CD4-positive, alpha-beta T cell treated with Interleukin-15 for 1 hour (primary cell): ENCODE measurements around the gene PLEKHM2.
A peak's percentile ranks its signal among the peaks of the same experiment; 100 is the strongest.
"Not testable (repeated sequence)": the region's sequence is repeated elsewhere in the genome, so short reads cannot be mapped to it uniquely, and the experiment has no call there.

Experiments used
- DNase-seq: peaks from one replicate; pipeline ENCODE4 v3.0.0-alpha.2; 2020

Gene PLEKHM2

DNA sequence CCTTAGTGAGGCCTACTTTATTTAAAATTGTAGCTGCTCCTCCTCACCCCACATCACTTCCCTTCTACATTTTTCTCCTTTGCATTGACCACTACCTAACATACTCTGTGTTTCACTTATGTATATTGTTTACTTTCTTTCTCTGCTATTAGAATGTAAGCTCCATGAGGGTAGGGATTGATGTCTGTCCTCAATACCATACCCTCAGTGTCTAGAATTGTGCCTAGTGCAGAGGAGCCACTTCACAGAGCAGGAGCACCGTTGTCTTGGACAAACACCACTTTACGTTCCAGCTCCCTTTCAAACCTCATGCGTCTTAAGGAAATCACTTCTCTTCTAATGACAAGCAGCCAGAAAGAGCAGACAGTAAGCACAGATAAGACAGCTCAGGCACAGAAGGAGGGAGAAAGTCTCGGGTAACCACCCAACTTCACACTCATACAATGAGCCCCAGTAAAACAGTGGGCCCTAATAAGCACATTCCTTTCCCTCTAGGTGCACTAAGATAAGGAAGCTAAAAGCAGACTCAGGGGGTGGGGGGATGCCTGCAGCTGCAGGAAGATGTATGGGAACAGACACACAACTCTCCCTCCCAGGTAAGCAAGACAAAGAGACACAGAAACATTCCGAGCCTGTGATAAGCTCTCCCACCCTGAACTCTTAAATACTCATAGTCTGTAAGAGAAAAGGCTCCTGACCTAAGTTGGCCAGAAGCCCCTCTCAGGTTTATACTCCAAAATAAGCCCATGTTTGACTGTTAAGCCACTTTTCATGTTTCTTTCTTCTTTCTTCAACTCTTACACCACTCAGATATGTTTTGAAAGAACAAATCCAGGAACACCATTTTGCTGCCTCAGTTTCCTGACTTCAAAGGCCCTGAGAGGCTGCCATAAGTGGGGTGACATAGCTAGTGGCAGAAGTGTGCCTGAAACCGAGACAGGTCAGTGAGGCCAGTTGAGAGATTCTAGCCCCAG, 7.1 kb upstream of the PLEKHM2 start:
- no peak for DNase-seq

DNA sequence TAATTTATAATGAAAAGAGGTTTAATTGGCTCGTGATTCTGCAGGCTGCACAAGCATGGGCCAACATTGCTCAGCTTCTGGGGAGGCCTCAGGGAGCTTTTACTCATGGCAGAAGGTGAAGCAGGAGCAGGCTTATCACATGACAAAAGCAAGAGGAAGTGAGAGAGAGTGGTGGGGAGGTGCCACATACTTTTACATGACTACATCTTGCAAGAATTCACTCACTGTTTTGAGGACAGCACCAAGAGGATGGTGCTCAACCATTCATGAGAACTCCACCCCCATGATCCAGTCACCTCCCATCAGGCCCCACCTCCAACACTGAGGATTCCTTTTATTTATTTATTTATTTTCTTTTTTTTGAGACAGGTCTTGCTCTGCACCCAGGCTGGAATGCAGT, 5.5 kb upstream of the PLEKHM2 start:
- peak; percentile 31 for DNase-seq

DNA sequence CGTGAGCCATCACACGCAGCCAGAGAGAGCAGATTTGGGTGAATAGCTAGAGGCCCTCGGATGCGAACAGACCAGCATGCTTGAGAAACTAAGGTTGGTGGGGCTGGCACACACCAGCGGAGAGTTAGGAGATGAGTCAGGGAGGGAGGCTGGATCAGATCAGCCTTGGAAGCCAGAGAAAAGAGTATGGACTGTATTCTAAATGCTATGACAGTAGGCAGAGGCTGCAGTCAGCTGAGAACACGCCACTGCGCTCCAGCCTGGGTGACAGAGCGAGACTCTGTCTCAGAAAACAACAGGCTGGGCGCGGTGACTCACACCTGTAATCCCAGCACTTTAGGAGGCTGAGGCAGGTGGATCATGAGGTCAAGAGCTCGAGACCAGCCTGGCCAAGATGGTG, 4.0 kb upstream of the PLEKHM2 start:
- DNase-seq = no peak

DNA sequence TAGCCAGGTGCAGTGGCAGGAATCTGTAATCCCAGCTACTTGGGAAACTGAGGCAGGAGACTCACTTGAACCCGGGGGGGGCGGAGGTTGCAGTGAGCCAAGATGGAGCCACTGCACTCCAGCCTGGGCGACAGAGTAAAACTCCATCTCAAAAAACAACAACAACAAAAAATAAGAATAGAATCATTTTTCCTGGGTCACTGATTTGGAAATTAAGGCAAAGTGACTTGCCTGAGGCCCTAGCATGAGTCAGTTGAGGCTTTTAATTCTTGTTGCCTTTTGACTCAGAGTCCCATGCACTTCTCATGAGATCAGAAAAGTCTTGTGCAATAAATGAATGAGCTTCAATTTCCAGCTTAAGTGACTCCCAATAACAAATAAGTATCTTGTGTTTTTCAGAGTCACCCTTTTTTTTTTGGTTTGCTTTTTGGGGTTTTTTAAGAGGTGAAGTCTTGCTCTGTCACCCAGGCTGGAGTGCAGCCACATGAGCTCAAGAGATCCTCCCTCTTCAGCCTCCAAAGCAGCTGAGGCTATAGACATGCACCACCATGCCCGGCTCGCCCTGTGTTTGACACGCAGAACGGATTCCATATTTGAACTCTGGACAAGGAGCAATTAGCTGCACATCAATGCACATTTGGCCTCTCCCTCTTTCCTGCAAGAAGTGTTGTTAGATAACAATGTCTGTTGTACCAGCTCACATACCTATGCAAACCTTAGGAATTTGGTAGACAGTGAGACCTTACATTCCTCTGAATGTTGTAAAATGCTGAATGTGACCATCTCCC, 3.4 kb upstream of the PLEKHM2 start:
- DNase-seq = no peak

DNA sequence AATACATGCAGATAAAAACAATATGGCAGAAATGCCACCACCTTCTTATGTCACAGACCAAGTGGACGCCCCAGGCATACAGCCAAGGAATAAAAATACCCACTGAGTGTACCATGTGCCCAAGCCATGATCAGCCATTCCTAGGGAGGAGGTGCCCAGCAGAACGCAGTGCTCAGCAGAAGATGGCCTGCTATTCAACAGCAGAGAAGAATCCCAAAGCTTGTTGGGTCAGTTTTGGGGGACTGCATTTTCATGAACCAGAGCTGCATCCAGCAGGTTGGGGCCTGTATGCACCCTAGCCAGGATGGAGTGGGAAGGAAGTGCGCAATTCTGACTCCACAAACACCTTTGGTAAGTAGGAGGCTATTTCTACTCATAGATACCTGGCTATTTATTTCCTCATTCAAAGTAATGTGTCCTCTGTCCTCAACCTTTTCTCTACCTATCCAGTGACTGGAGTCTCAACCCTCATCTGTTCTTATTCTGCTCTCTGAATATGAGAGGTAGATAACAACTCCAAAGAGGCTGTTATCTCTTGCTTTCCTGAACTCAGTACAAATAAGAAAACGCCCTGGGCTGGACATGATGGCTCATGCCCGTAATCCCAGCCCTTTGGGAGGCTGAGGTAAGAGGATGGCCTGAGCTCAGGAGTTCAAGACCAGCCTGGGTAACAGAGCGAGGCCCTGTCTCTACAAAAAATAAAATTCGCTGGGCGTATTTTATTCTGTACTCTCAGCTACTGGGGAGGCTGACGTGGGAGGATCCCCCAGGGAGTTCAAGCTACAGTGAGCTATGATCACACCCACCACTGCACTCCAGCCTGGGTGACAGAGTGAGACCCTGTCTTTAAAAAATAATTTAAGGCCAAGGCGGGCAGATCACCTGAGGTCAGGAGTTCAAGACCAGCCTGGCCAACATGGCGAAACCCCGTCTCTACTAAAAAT, 2.5 kb upstream of the PLEKHM2 start:
- peak; percentile 70 for DNase-seq

DNA sequence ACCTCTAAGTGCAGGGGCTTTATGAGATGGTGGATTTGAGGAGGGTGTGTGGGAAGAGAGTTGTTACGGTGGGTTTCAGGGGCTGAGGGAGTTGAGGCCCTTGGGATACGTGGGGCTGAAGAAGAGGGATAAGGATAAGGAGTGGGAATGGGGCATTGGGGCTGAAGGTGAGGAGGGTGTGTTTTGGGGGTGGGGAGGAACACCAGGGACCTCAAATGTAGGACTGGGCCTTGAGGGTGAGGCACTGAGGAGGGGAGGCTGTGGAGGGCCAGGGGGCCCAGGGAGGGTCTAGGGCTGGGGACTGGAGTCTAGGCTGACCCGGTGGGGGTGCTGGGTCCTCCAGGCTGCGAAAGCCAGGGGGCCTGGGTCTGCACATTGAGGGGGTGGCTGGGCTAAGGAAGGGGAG, 1.2 kb upstream of the PLEKHM2 start:
- DNase-seq = no peak

DNA sequence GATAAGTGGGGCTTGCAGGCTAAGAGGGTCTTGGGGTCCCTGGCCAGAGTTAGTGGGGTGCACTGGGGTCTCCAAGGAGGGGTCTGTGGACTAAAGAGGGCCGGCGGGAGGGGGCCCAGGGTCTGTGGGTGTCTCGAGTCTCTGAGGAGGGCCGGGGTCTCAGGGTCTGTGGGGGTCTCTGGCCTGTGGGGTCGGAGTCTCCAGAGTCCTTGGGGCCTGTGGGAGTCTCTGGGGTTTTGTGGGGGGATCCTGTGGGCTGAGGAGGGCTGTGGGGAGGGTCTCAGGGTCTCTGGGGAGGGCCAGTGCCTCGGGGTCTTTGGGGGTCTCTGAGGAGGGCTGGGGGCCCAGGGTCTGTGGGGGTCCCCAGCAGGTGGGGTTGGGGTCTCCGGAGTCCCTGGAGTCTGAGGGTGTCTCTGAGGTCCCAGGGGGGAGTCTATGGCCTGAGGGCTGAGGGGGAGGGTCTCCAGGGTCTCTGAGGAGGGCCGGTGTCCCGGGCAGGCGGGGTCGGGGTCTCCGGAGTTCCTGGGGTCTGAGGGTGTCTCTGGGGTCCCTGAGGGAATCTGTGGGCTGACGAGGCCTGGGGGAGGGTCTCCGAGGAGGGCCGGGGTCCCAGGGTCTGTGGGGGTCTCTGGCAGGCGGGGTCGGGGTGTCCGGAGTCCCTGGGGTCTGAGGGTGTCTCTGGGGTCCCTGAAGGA, 628 bp upstream of the PLEKHM2 start:
- no peak for DNase-seq

DNA sequence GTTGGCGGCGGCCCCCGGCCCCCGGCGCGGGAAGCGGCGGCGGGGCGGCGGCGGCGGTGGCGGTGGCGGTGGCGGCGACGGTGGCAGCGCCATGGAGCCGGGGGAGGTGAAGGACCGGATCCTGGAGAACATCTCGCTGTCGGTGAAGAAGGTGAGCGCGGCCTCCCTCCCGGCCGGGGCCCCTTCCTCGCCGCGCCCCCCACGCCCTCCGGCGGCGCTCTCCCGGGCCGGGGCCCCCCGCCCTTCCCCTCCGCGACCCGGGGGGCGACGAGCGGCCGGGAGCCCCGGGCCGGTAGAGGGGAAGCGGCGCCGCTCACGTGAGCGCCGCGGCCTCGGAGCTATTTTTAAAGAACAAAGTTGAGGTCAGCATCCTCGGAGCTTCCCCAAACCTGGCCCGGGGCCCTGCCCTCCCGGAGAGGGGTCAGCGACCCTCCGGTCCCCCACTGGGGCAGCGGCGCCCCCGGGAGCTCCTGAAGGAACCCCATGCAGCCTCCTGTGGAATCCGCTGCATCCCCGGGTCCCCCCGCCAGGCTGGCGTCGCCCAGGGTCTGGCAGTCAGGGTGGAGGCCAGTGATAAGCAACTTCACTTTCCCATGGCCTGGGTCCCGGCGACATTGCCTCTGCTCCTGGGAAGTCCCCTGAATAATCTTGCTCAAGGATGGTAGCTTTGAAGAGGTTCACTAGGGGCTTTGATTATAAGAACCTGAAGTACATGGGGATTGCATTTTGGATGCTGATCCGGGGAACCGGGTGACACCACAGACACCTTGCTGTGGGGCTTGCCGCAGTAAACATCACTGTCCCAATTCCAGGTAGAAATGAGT, 560 bp downstream of the PLEKHM2 start:
- peak; percentile 52 for DNase-seq

DNA sequence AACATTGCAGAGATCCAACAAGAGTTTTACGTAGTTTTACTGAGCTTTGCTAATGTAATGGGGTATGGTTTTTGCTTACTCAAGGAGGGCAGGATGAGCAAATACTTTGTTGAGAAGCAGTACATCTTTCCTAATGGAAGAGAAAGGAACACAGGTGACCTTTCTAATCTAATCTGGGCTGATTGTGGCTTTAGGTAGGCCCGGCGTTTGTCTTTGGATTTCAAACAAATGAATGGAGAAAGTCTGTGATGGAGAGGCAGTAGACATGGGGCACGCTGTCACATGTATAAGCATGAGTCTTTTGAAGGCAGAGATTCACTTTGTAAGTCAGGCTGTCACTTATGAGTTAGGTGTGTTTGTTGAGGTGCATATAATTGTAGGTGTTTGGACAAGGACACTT, 1.7 kb downstream of the PLEKHM2 start:
- DNase-seq = no peak

DNA sequence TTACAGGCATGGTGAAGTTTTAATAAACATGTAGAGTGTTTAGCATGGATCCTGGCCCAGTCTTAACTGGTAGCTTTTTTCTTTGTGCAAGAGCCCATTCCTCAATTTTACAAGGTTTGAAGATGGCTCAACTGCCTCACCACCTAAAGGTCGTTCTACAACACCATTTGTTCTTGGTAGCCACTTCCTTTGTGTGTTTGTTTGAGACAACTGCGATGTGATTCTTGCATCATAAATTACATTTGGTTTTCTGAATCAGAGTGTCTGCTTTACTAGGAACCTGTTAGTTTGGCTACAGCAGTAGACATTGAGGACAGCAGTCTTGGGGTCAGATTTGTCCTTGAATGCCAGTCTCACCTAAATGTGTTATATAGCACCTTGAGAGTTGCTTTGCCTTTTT, 3.3 kb downstream of the PLEKHM2 start:
- no peak for DNase-seq

DNA sequence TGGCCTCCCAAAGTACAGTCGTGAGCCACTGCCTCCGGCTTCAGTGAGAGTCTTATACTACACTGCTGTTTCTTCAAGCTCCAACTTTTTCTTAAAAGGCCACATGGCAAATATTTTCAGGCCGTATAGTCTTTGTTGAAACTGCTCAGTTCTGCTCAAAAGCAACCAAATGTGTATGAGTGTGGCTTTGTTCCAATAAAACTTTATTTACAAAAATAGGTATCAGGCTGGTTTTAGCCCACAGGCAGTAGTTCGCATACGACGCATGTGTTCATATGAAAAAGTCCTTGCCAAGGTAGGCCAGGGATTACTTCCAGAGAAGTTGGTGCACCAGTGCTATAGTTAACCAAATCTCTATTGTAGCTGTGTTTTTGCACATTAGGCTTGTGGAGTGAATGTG, 6.2 kb downstream of the PLEKHM2 start:
- DNase-seq = no peak

DNA sequence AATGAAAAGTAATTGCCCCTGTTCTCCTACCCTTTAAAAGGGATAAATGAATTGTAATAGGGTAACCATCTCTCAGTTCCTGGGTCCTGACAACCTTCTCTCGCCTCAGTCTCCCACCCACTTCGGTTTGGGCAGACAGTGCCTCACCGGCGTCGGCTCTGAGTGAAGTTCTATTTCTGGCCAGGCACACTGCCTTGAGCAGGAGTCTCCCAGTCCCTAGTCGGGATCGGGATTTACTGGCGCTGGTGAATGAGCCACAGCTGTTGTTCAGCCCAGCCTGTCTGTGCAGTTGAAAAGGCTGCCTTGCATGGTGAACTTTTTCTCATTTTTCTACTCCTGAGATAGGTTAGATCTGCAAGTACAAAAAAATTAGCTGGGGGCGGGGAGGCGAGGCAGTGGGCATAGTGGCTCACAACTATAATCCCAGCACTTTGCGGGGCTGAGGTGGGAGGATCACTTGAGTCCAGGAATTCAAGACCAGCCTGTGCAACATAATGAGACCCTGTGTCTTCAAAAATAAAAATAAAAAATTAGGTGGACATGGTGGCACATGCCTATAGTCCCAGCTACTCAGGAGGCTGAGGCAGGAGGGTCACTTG, 7.4 kb downstream of the PLEKHM2 start:
- DNase-seq = no peak

DNA sequence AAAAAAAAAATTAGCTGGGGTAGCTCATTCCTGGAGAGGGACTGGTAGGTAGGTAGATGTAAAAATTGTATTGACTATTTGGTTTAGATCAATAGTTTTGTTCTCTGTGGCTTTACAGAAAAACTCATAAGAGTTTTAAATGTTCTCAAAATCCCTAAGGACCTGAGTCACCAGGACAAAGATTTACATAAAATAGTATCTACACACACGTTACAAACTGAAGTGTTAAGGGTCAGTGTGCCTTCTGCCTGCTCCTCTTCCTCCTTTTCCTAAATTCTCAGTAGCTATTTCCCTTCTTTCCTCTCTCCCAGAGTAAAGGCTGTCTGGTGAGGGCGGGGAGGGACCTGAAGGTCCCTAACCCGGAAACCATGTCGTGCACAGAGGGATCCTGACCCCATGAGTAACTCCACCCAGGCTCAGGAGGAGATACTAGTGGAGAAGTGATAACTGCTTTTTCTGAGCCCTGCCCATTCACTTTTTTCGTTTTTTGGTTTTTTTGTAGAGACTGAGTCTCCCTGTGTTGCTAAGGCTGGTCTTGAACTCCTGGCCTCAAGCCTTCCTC, 8.1 kb downstream of the PLEKHM2 start:
- DNase-seq = no peak

DNA sequence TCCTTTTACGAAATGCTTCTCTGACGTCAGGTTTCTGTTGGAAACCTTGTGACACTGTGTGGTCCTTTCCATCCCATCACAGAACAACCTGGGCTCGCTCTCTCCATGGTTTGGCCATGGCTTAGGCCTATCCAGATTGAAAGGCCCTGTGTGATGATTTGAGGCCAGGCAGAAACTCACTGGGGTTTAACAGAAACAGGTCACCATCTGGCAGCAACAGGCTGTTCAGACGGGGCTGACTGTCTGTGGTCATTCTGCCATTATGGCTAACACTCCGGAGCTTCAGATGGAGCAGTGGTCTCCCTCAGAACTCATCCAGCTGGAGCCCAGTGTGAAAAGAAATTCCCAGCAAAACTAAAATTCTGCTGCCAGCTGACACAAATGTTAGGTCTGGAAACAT, 9.3 kb downstream of the PLEKHM2 start:
- no peak for DNase-seq

DNA sequence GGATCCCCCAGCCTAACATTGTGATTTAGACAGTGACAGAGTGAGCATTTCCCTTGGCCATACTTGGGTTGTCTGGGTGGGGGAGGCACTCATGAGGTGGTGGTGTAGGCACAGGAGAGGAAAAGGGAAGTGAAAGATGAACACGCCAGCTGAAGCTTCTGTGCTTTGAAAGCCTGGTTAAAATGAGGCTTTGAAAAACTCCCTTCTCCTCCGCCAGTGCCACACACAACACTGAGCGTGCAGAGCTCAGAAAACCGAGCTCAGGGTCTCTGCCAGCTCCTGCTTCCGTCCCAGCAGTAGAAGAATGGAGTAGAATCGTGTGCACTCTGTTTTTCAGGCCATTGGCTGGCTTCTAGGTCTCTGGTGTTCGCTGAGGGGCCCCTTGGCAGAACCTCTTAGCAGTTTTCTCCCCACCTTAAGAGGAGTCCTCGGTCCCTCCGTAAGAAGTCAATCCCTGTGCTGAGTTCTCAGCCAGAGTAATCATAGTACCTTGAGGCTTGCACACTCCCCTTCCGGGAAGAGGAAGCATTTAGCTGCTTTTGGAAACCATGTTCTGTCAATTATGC, 12.9 kb downstream of the PLEKHM2 start:
- DNase-seq = peak; percentile 70

DNA sequence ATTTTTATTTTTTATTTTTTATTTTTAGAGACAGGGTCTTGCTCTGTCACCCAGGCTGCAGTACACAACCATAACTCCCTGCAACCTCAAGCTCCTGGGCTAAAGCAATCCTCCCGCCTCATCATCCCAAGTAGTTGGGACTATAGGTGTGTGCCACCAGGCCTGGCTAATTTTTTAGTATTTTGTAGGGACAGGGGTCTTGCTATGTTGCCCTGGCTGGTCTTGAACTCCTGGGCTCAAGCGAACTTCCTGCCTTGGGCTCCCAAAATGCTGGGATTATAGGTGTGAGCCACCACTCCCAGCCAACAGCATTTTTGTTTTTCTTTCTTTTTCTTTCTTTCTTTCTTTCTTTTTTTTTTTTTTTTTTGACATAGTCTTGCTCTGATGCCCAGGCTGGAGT, 14.1 kb downstream of the PLEKHM2 start:
- DNase-seq = no peak

DNA sequence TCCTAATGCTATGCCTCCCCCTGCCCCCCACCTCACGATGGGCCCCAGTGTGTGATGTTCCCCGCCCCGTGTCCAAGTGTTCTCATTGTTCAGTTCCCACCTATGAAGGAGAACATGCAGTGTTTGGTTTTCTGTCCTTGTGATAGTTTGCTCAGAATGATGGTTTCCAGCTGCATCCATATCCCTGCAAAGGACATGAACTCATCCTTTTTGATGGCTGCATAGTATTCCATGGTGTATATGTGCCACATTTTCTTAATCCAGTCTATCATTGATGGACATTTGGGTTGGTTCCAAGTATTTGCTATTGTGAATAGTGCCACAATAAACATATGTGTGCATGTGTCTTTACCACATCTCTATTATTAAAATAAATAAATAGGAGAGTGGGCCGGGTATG, 15.2 kb downstream of the PLEKHM2 start:
- not testable (repeated sequence) for DNase-seq

DNA sequence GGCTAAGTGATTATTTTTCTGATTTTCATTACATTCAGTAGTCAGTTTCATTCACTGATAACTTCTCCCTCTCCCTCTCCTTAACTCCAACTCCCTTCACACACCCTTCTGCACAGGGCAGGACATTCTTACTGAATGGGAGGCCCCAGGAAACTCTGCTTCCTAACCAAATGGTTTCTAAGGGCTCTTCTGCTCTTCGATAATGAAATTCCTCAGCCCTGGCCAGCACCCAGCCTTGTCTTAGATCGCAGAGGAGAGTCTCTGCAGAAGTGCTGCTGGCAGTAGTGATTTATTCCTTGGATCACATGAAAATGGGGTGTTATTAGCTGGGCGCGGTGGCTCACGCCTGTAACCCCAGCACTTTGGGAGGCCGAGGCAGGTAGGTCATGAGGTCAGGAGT, 16.4 kb downstream of the PLEKHM2 start:
- DNase-seq = no peak

DNA sequence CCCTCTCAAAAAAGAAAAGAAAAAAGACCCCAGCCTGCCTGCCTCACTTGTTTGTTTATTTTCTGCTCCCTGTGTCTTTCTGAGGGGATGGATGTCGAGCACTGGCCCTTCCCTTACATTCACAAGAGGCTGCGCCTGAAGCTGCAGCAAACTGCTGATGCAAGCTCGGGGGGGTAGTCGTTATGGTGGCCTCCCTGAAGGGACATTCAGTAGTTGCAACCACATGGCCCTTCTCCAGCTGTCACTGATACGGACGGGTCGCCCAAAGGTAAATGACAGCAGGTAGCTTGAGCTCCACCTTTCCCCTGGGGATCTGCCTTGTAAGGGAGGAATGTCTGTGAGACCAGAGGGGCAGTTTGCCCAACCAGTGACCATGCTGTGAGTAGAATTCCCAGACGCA, 17.7 kb downstream of the PLEKHM2 start:
- no peak for DNase-seq
